ENCODE data around the gene PTCD1. TPM values are rescaled to one million over a fixed set of nuclear protein-coding genes. Genes with fewer than 3 reads are reported as not detected.
"Not testable (repeated sequence)": the region's sequence is repeated elsewhere in the genome, so short reads cannot be mapped to it uniquely, and the experiment has no call there.

Gene PTCD1
- total RNA-seq, 6 donors from 2014 or later: 6.3 to 13.4 (median 7.6) TPM

DNA sequence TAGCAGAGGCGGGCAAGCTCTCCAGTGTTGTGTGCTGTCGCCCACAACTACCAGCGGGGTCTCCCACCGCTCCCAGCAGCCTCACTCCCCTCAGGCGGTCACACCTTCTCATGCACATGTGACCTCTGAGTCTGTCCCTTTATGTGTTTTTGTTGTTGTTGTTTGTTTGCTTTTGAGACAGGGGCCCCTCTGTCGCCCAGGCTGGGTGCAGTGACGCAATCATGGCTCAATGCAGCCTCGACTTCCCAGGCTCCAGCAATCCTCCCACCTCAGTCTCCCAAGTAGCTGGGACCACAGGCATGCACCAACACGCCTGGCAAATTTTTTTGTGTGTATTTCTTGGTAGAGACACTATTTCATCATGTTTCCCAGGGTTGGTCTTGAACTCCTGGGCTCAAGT, 1.6 kb upstream of the PTCD1 start:
- no peak for DNase-seq
- peaks cover 0 to 24% (median 9%) of the 10 kb centered on the region in 4 donors for H3K36me3 ChIP-seq
- TF ChIP-seq, protein P1, sequence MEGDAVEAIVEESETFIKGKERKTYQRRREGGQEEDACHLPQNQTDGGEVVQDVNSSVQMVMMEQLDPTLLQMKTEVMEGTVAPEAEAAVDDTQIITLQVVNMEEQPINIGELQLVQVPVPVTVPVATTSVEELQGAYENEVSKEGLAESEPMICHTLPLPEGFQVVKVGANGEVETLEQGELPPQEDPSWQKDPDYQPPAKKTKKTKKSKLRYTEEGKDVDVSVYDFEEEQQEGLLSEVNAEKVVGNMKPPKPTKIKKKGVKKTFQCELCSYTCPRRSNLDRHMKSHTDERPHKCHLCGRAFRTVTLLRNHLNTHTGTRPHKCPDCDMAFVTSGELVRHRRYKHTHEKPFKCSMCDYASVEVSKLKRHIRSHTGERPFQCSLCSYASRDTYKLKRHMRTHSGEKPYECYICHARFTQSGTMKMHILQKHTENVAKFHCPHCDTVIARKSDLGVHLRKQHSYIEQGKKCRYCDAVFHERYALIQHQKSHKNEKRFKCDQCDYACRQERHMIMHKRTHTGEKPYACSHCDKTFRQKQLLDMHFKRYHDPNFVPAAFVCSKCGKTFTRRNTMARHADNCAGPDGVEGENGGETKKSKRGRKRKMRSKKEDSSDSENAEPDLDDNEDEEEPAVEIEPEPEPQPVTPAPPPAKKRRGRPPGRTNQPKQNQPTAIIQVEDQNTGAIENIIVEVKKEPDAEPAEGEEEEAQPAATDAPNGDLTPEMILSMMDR (IDR thresholded peaks at IDR 0.05): no peak
- TF ChIP-seq POLR2AphosphoS5 (IDR thresholded peaks at IDR 0.05) (no peak), POLR2A (IDR thresholded peaks at IDR 0.05) (no peak), EP300 (IDR thresholded peaks at IDR 0.05) (no peak)
- H3K4me3 ChIP-seq: peak overlapping the region in 2 of 4 donors; percentile 90 to 98
- H3K27ac ChIP-seq: no peak overlapping the region
- WGBS, 2 donors: 74 to 84% methylated on average over 8 to 9 of the region's 9 CpGs
- peaks cover 23 to 39% (median 29%) of the 10 kb centered on the region in 4 donors for H3K4me1 ChIP-seq
- no peaks in the 10 kb centered on the region for H3K27me3 ChIP-seq
- no peaks in the 10 kb centered on the region for H3K9me3 ChIP-seq
- ATAC-seq (ENCODE audit: low FRiP score in 2 of 2): no peak

DNA sequence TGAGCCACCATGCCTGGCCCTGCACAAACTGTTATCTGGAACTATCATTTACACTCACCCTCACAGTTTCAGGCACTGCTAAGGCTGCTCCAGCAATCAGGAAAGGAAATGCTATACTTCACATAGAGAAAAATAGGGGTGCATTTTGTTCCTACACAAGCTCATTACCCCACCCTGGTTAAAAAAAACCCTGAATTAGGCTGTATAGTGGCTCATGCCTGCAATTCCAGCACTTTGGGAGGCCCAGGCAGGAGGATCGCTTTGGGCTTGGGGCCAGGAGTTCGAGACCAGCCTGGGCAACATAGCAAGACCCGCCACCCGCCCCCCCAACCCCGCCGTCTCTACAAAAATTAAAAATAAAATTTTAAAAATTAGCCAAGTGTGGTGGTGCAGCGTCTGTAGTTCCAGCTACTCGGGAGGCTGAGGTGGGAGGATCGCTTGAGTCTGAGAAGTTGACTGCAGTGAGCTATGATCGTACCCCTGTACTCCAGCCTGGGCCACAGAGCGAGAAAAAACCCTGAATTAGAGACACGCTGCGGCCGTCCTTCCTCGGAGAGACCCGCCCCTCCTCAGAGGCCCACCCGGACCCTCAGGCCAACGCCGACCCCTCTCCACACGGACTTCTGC, 539 bp downstream of the PTCD1 start:
- WGBS, 2 donors: 22 to 44% methylated on average over 10 to 20 of the region's 20 CpGs
- no peaks in the 10 kb centered on the region for H3K9me3 ChIP-seq
- DNase-seq: no peak
- H3K4me1 ChIP-seq: peaks cover 23 to 39% (median 29%) of the 10 kb centered on the region in 4 donors
- peaks cover 0 to 24% (median 19%) of the 10 kb centered on the region in 4 donors for H3K36me3 ChIP-seq
- H3K27me3 ChIP-seq: no peaks in the 10 kb centered on the region
- TF ChIP-seq POLR2AphosphoS5 (IDR thresholded peaks at IDR 0.05) (no peak), POLR2A (IDR thresholded peaks at IDR 0.05) (no peak), EP300 (IDR thresholded peaks at IDR 0.05) (no peak)
- TF ChIP-seq, protein P1 (IDR thresholded peaks at IDR 0.05): no peak
- peak; percentile 4 to 39 for ATAC-seq (ENCODE audit: low FRiP score in 2 of 2)
- peak overlapping the region; percentile 77 to 94 (median 88) for H3K27ac ChIP-seq
- peak overlapping the region; percentile 90 to 100 (median 96) for H3K4me3 ChIP-seq

DNA sequence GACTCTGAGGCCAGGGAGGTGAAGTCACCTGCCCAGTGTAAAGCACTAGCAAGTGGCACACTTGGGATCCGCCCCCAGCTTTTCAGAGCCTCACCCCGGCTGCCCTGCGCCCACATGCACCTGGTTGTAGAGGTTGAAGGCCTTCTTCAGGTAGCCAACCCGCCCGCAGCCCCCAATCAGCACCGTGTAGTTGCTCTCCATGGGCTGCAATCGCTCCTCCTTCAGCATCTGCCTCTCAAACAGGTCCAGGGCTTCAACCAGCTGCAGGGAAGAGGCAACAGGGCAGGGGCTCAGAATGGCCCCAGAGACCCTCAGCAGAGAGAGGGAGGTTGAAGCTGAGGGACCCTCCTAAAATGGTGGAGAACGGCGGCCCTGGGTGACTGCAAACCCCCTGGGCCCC, 5.4 kb downstream of the PTCD1 start:
- Histone ChIP-seq H3K4me1 (peaks cover 7 to 11% (median 8%) of the 10 kb centered on the region in 4 donors), H3K36me3 (peaks cover 9 to 71% (median 54%) of the 10 kb centered on the region in 4 donors), H3K27me3 (no peaks in the 10 kb centered on the region), H3K9me3 (no peaks in the 10 kb centered on the region), H3K27ac (no peak overlapping the region), H3K4me3 (no peak overlapping the region)
- 92 to 93% methylated on average over 7 to 9 of the region's 9 CpGs for WGBS, 2 donors
- TF ChIP-seq POLR2AphosphoS5 (IDR thresholded peaks at IDR 0.05) (no peak), EP300 (IDR thresholded peaks at IDR 0.05) (no peak), POLR2A (IDR thresholded peaks at IDR 0.05) (no peak)
- TF ChIP-seq, protein P1 (IDR thresholded peaks at IDR 0.05): no peak
- ATAC-seq (ENCODE audit: low FRiP score in 2 of 2): no peak
- DNase-seq: no peak

DNA sequence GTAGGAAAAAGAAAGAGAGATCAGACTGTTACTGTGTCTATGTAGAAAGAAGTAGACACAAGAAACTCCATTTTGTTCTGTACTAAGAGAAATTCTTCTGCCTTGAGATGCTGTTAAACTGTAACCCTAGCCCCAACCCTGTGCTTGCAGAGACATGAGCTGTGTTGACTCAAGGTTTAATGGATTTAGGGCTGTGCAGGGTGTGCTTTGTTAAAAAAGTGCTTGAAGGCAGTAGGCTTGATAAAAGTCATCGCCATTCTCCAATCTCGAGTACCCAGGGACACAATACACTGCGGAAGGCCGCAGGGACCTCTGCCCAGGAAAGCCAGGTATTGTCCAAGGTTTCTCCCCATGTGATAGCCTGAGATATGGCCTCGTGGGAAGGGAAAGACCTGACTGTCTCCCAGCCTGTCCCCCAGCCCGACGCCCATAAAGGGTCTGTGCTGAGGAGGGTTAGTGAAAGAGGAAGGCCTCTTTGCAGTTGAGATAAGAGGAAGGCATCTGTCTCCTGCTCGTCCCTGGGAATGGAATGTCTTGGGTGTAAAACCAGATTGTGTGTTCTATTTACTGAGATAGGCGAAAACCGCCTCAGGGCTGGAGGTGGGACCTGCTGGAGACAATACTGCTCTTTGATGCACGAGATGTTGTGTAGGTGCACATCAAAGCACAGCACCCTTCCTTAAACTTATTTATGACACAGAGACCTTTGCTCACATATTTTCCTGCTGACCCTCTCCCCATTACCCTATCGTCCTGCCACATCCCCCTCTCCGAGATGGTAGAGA, 6.7 kb downstream of the PTCD1 start:
- not testable (repeated sequence) for H3K9me3 ChIP-seq; H3K27ac ChIP-seq; DNase-seq; H3K4me3 ChIP-seq; ATAC-seq (ENCODE audit: low FRiP score in 2 of 2); H3K27me3 ChIP-seq; H3K4me1 ChIP-seq
- H3K36me3 ChIP-seq: peaks cover 9 to 75% (median 55%) of the 10 kb centered on the region in 4 donors
- WGBS, 2 donors: 79 to 83% methylated on average over 13 of the region's 13 CpGs

DNA sequence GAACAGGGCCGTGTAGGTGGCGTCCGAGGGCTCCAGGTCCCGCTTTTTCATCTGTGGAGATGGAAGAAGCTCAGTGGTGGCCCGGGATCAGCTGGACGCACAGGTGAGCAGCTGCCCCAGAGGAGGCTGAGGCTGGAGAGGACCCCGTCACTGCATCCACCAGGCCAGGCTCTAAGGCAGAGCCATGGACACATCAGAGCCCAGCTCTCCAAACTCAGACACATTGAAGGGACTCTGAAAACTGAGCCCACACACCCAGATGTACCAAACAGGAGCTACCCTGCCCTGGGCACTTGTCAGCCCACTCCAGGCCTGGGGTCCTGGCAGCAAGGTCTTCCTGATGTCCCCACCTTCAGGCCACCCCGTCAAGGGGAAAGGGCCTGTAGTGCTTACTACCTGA, 8.8 kb downstream of the PTCD1 start:
- no peak for DNase-seq
- peaks cover 9 to 85% (median 62%) of the 10 kb centered on the region in 4 donors for H3K36me3 ChIP-seq
- WGBS, 2 donors: 94 to 100% methylated on average over 5 to 7 of the region's 8 CpGs
- TF ChIP-seq EP300 (IDR thresholded peaks at IDR 0.05) (no peak), POLR2A (IDR thresholded peaks at IDR 0.05) (no peak), POLR2AphosphoS5 (IDR thresholded peaks at IDR 0.05) (no peak)
- TF ChIP-seq, protein P1 (IDR thresholded peaks at IDR 0.05): no peak
- ATAC-seq (ENCODE audit: low FRiP score in 2 of 2): no peak
- H3K4me1 ChIP-seq: no peaks in the 10 kb centered on the region
- no peak overlapping the region for H3K27ac ChIP-seq
- no peaks in the 10 kb centered on the region for H3K27me3 ChIP-seq
- H3K4me3 ChIP-seq: no peak overlapping the region
- no peaks in the 10 kb centered on the region for H3K9me3 ChIP-seq

Measured in upper lobe of left lung (tissue), 6 donors.